ENCODE results near the gene DEFB131B.

Gene DEFB131B

GRCh38 chr11:71929491-71929890 is 51.2 kb downstream of the DEFB131B start:
- Histone ChIP-seq H3K4me1 (ENCODE audit: insufficient read depth, low read length) (no peaks in the 10 kb centered on the region), H3K36me3 (ENCODE audit: insufficient read depth, low read length) (no peaks in the 10 kb centered on the region; the same call in 1 of the 2 replicates), H3K9ac (ENCODE audit: low read depth, low read length) (peak overlapping the region; percentile 96), H3K9me3 (ENCODE audit: control insufficient read depth, insufficient read depth, low read length) (no peaks in the 10 kb centered on the region; the same call in 1 of the 2 replicates)

DNA sequence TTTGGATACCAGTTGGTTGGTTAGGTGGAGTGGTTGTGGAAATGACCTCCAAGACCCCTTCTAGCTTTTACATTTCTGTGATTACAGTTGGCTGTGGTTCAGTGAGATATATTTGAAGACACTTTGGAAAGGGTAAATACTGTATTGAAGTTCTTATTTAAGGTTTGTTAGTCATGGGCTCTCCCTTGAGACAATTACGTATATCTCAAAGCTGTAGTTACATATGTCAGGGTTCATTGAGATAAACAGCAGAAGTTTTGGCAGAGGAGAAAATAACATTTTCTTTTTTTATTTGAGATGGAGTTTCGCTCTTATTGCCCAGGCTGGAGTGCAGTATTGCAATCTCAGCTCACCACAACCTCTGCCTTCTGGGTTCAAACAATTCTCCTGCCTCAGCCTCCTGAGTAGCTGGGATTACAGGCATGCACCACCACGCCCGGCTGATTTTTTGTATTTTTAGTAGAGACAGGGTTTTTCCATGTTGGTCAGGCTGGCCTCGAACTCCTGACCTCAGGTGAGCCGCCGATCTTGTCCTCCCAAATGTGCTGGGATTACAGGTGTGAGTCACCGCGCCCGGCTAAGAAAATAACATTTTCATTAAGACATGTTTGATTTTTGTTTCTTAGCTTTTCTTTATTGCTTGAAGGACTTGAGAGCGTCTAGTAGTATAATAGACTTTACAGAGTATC is 52.4 kb downstream of the DEFB131B start:
- Histone ChIP-seq H3K9me3 (ENCODE audit: control insufficient read depth, insufficient read depth, low read length) (no peaks in the 10 kb centered on the region; the same call in 1 of the 2 replicates), H3K36me3 (ENCODE audit: insufficient read depth, low read length) (no peaks in the 10 kb centered on the region), H3K4me1 (ENCODE audit: insufficient read depth, low read length) (no peaks in the 10 kb centered on the region), H3K9ac (ENCODE audit: low read depth, low read length) (no peak overlapping the region)

DNA sequence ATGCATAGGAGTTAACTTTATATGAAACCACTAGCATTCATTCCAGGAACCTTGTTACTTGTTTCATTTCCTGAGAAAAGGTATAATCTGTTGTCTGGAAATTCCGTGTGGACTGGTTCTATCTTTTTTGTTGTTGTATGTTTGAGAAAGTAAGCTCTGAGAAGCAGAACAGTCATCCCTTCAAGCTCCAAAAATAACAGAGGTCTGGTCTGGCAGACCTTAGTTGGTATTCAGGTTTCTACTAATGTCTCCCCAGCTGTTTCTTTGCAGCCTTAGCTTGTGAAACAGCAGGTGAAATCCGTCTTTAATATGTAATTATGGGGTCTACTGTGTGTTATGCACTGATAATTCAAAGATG is 53.0 kb downstream of the DEFB131B start:
- H3K9ac ChIP-seq (ENCODE audit: low read depth, low read length) = no peak overlapping the region
- no peaks in the 10 kb centered on the region for H3K4me1 ChIP-seq (ENCODE audit: insufficient read depth, low read length)
- H3K36me3 ChIP-seq (ENCODE audit: insufficient read depth, low read length) = no peaks in the 10 kb centered on the region
- no peaks in the 10 kb centered on the region; the same call in 1 of the 2 replicates for H3K9me3 ChIP-seq (ENCODE audit: control insufficient read depth, insufficient read depth, low read length)

- Histone ChIP-seq H3K9ac (ENCODE audit: low read depth, low read length) (no peak overlapping the region), H3K4me1 (ENCODE audit: insufficient read depth, low read length) (no peaks in the 10 kb centered on the region), H3K36me3 (ENCODE audit: insufficient read depth, low read length) (no peaks in the 10 kb centered on the region), H3K9me3 (ENCODE audit: control insufficient read depth, insufficient read depth, low read length) (no peaks in the 10 kb centered on the region)
These were observed 55.1 kb downstream of the DEFB131B start for GRCh38 chr11:71933141-71933933.

Measured in ES-I3 (cell line).